Natural killer cell (primary cell): ENCODE data around the gene RUSF1. TPM values are rescaled to one million over a fixed set of nuclear protein-coding genes. Genes with fewer than 3 reads are reported as not detected.
A peak's percentile ranks its signal among the peaks of the same experiment; 100 is the strongest.

Experiments
- ATAC-seq, 3 donors: fragments of 150-1000 bp in 2 of 3; fragments of 200-7000 bp in 1 of 3; cut with Tn5 transposase; 1 replicate in 1 of 3; 2 replicates in 2 of 3; pipeline ENCODE4 v1.10.0; 2021; ENCODE audit warnings: mild to moderate bottlenecking in 2 of 3, moderate library complexity in 2 of 3
- DNase-seq, 2 donors: peaks; one replicate each; pipeline versions ENCODE4 v3.0.0 to v3.0.0-alpha.2; 2013 to 2021; ENCODE audit warnings: mixed read lengths in 1 of 2
- H3K27ac ChIP-seq: one replicate; pipeline ENCODE4 v1.5.1; 2013; ENCODE audit warnings: mild to moderate bottlenecking, low read length
- H3K27me3 ChIP-seq: one replicate; pipeline ENCODE4 v1.6.1; 2013; ENCODE audit warnings: low read length; ENCODE audit not compliant: control insufficient read depth, insufficient read depth
- H3K36me3 ChIP-seq: one replicate; pipeline ENCODE4 v1.6.1; 2013; ENCODE audit warnings: low read length; ENCODE audit not compliant: control insufficient read depth, insufficient read depth
- H3K4me1 ChIP-seq: one replicate; pipeline ENCODE4 v1.6.1; 2013; ENCODE audit warnings: low read length; ENCODE audit not compliant: control insufficient read depth, insufficient read depth
- H3K4me3 ChIP-seq: one replicate; pipeline ENCODE4 v1.5.1; 2013; ENCODE audit warnings: low read length
- H3K9me3 ChIP-seq: one replicate; pipeline ENCODE4 v1.6.1; 2013; ENCODE audit warnings: low read length; ENCODE audit not compliant: control insufficient read depth, insufficient read depth
- H3K27ac Mint-ChIP-seq, 2 donors: one replicate each; pipeline ENCODE4 v1.8.0; 2022; ENCODE audit warnings: mild to moderate bottlenecking in 2 of 2, mixed read lengths in 2 of 2, moderate library complexity in 1 of 2
- H3K27me3 Mint-ChIP-seq, 2 donors: one replicate each; pipeline ENCODE4 v1.8.0; 2022; ENCODE audit warnings: low read depth in 2 of 2, mixed read lengths in 2 of 2
- H3K36me3 Mint-ChIP-seq: one replicate; pipeline ENCODE4 v1.8.0; 2022; ENCODE audit warnings: mixed read lengths
- H3K4me1 Mint-ChIP-seq, 2 donors: one replicate each; pipeline ENCODE4 v1.8.0; 2022; ENCODE audit warnings: mixed read lengths in 2 of 2
- H3K4me3 Mint-ChIP-seq: one replicate; pipeline ENCODE4 v1.8.0; 2022; ENCODE audit warnings: mild to moderate bottlenecking, moderate library complexity, mixed read lengths
- H3K9me3 Mint-ChIP-seq, 2 donors: one replicate each; pipeline ENCODE4 v1.8.0; 2022; ENCODE audit warnings: mixed read lengths in 2 of 2
- CTCF ChIP-seq: fragments of 200-600 bp; IDR thresholded peaks from one replicate; pipeline ENCODE4 v1.8.0; 2022; ENCODE audit warnings: antibody characterized with exemption
- WGBS: methylation state at CpG from one replicate; pipeline ENCODE4 v1.1.7; 2013; ENCODE audit warnings: missing lambda C conversion rate; ENCODE audit not compliant: insufficient coverage; 5-methylcytosine and 5-hydroxymethylcytosine counted together
- intact Hi-C: fragments of 100-400 bp; cut with micrococcal nuclease; formaldehyde crosslinking; loops from one replicate; pipeline ENCODE4 v1.14.2; 2022
- total RNA-seq, 4 donors: library from RNA; stranded (reverse); fragments of 120-200 nt in 1 of 4; gene quantifications; one replicate each; pipeline versions ENCODE4 v1.2.3 to v1.2.4, GENCODE V29; 2013 to 2022

The RUSF1 gene
- total RNA-seq, 3 donors from 2014 or later (not counting 1 experiment from before 2014, with no cell fraction given): 50.2 to 61.5 (median 51.9) TPM

GRCh38 chr16:31455601-31456314 lies 52.4 kb downstream of the RUSF1 start:
- ATAC-seq: no peak
- H3K9me3 Mint-ChIP-seq: no peaks in the 10 kb centered on the region
- Histone ChIP-seq H3K4me1 (peaks cover 64% of the 10 kb centered on the region), H3K36me3 (peaks cover 4% of the 10 kb centered on the region), H3K27ac (no peak overlapping the region), H3K4me3 (no peak overlapping the region), H3K27me3 (no peaks in the 10 kb centered on the region), H3K9me3 (no peaks in the 10 kb centered on the region)
- intact Hi-C loops: loop anchor here (5.0 to 10.0 kb wide), 2 partner anchors 259 to 417 kb away; partner anchors contain the start of gene ZNF267
- H3K27me3 Mint-ChIP-seq: no peaks in the 10 kb centered on the region
- no peaks in the 10 kb centered on the region for H3K36me3 Mint-ChIP-seq
- peak overlapping the region; percentile 21 to 47 for H3K27ac Mint-ChIP-seq
- WGBS: 60% methylated on average over 16 of the region's 17 CpGs
- no peak overlapping the region for H3K4me3 Mint-ChIP-seq
- peak in 1 of 2 donors; percentile 57 for DNase-seq
- H3K4me1 Mint-ChIP-seq: peaks cover 41 to 45% of the 10 kb centered on the region in 2 donors
- TF ChIP-seq CTCF: no peak

- Mint-ChIP-seq H3K4me3 (peak overlapping the region; percentile 52), H3K36me3 (no peaks in the 10 kb centered on the region), H3K9me3 (no peaks in the 10 kb centered on the region), H3K4me1 (peaks cover 34 to 39% of the 10 kb centered on the region in 2 donors), H3K27ac (peak overlapping the region in 1 of 2 donors; percentile 34), H3K27me3 (no peaks in the 10 kb centered on the region)
- DNase-seq (no peak), ATAC-seq (no peak)
- intact Hi-C loops: loop anchor here (10.0 kb wide), 1 partner anchor 261 kb away; a partner anchor contains a TSS
- no peak overlapping the region for H3K27ac ChIP-seq
- H3K4me3 ChIP-seq: no peak overlapping the region
- WGBS: 76% methylated on average over 20 of the region's 20 CpGs
- H3K36me3 ChIP-seq: peaks cover 4% of the 10 kb centered on the region
- peaks cover 51% of the 10 kb centered on the region for H3K4me1 ChIP-seq
- no peaks in the 10 kb centered on the region for H3K9me3 ChIP-seq
- H3K27me3 ChIP-seq: no peaks in the 10 kb centered on the region
- no peak for TF ChIP-seq CTCF
Observed at GRCh38 chr16:31453255-31454204, 54.7 kb downstream of the RUSF1 start.

GRCh38 chr16:31452631-31453106 lies 55.5 kb downstream of the RUSF1 start:
- WGBS: 94% methylated on average over 3 of the region's 3 CpGs
- Mint-ChIP-seq H3K4me3 (no peak overlapping the region), H3K27ac (no peak overlapping the region), H3K27me3 (no peaks in the 10 kb centered on the region), H3K9me3 (no peaks in the 10 kb centered on the region), H3K4me1 (peaks cover 28 to 32% of the 10 kb centered on the region in 2 donors), H3K36me3 (no peaks in the 10 kb centered on the region)
- H3K4me3 ChIP-seq: no peak overlapping the region
- intact Hi-C loops: loop anchor here (10.0 kb wide), 1 partner anchor 262 kb away; a partner anchor contains a TSS
- ATAC-seq (no peak), DNase-seq (no peak)
- no peaks in the 10 kb centered on the region for H3K9me3 ChIP-seq
- no peaks in the 10 kb centered on the region for H3K27me3 ChIP-seq
- peaks cover 42% of the 10 kb centered on the region for H3K4me1 ChIP-seq
- H3K27ac ChIP-seq: no peak overlapping the region
- no peak for TF ChIP-seq CTCF
- H3K36me3 ChIP-seq: peaks cover 4% of the 10 kb centered on the region
